Thyroid gland (tissue), 4 donors: ENCODE results near the gene PNPLA3. TPM values are rescaled to one million over a fixed set of nuclear protein-coding genes. Genes with fewer than 3 reads are reported as not detected.

Source experiments
- DNase-seq, 2 donors: peaks; one replicate each; pipeline ENCODE4 v3.0.0-alpha.2; 2019
- H3K27ac ChIP-seq, 3 donors: fragments of 200-600 bp; sonication (generic); 1 replicate in 2 of 3; 2 replicates in 1 of 3; pipeline ENCODE4 v1.5.1; 2016 to 2019; ENCODE audit warnings: mild to moderate bottlenecking in 1 of 3, moderate library complexity in 1 of 3
- H3K27me3 ChIP-seq: fragments of 200-600 bp; sonication (generic); one replicate; pipeline ENCODE4 v1.5.1; 2019
- H3K36me3 ChIP-seq, 2 donors: fragments of 200-600 bp; sonication (generic); one replicate each; pipeline ENCODE4 v1.5.1; 2016 to 2019
- H3K4me1 ChIP-seq, 2 donors: fragments of 200-600 bp; sonication (generic); one replicate each; pipeline ENCODE4 v1.5.1; 2017 to 2019
- H3K4me3 ChIP-seq, 3 donors: fragments of 200-600 bp; sonication (generic); replicated peaks in 1 of 3; 1 replicate in 2 of 3; 2 replicates in 1 of 3; pipeline ENCODE4 v1.5.1; 2016; ENCODE audit warnings: mild to moderate bottlenecking in 1 of 3
- H3K9me3 ChIP-seq: fragments of 200-600 bp; sonication (generic); one replicate; pipeline ENCODE4 v1.5.1; 2017
- CTCF ChIP-seq, 6 experiments: fragments of 200-600 bp in 3 of 6; fragments of 450-650 bp in 3 of 6; sonication (generic) in 3 of 6; IDR thresholded peaks; one replicate each; pipeline ENCODE4 v1.5.1; 2016 to 2019; ENCODE audit warnings: antibody characterized with exemption in 6 of 6, mild to moderate bottlenecking in 2 of 6, inconsistent platforms in 1 of 6, moderate library complexity in 1 of 6
- POLR2A ChIP-seq, 2 donors: fragments of 450-650 bp; IDR thresholded peaks; one replicate each; pipeline ENCODE4 v1.6.1; 2017; ENCODE audit warnings: antibody characterized with exemption in 2 of 2, mild to moderate bottlenecking in 2 of 2, moderate library complexity in 1 of 2
- WGBS, 2 donors: methylation state at CpG; one replicate each; pipeline ENCODE4 v1.1.5; 2017; 5-methylcytosine and 5-hydroxymethylcytosine counted together
- intact Hi-C: fragments of 100-400 bp; cut with DNase I; formaldehyde crosslinking; loops from one replicate; pipeline ENCODE4 v1.15.1; 2023
- total RNA-seq, 4 donors: library from RNA; depleted of rRNA; stranded (reverse); fragments of >200 nt; gene quantifications; one replicate each; pipeline ENCODE4 v1.2.3, GENCODE V29; 2016

PNPLA3 gene
- total RNA-seq, 4 donors from 2014 or later, result 0.11 to 0.13 TPM; not detected in 2

- intact Hi-C loops, result no loop called here
- no peak for DNase-seq
- Histone ChIP-seq H3K4me3 (no peak overlapping the region), H3K27ac (no peak overlapping the region), H3K9me3 (no peaks in the 10 kb centered on the region), H3K4me1 (no peaks in the 10 kb centered on the region), H3K27me3 (no peaks in the 10 kb centered on the region), H3K36me3 (peaks cover 73 to 75% of the 10 kb centered on the region in 2 donors)
- TF ChIP-seq POLR2A (IDR thresholded peaks at IDR 0.05) (no peak), CTCF (IDR thresholded peaks at IDR 0.05) (no peak)
- 88 to 94% methylated on average over 17 to 18 of the region's 19 CpGs for WGBS, 2 donors
These were observed 53.5 kb downstream of the PNPLA3 start for GRCh38 chr22:43976861-43977795.

- H3K36me3 ChIP-seq, result peaks cover 65 to 66% of the 10 kb centered on the region in 2 donors
- intact Hi-C loops, result no loop called here
- no peaks in the 10 kb centered on the region for H3K27me3 ChIP-seq
- 97 to 100% methylated on average over 4 of the region's 4 CpGs for WGBS, 2 donors
- H3K4me1 ChIP-seq, result no peaks in the 10 kb centered on the region
- DNase-seq, result no peak
- TF ChIP-seq CTCF (IDR thresholded peaks at IDR 0.05) (no peak), POLR2A (IDR thresholded peaks at IDR 0.05) (no peak)
- H3K27ac ChIP-seq, result no peak overlapping the region
- no peaks in the 10 kb centered on the region for H3K9me3 ChIP-seq
- no peak overlapping the region for H3K4me3 ChIP-seq
These were observed 55.0 kb downstream of the PNPLA3 start for GRCh38 chr22:43978558-43978957.

GRCh38 chr22:43980579-43980978 lies 57.0 kb downstream of the PNPLA3 start:
- no peak overlapping the region for H3K4me3 ChIP-seq
- H3K27me3 ChIP-seq, result no peaks in the 10 kb centered on the region
- TF ChIP-seq CTCF (IDR thresholded peaks at IDR 0.05) (no peak), POLR2A (IDR thresholded peaks at IDR 0.05) (no peak)
- peaks cover 56 to 67% of the 10 kb centered on the region in 2 donors for H3K36me3 ChIP-seq
- WGBS, 2 donors, result 96% methylated on average over 7 of the region's 7 CpGs
- H3K9me3 ChIP-seq, result no peaks in the 10 kb centered on the region
- intact Hi-C loops, result no loop called here
- H3K27ac ChIP-seq, result no peak overlapping the region
- no peaks in the 10 kb centered on the region for H3K4me1 ChIP-seq
- DNase-seq, result no peak

GRCh38 chr22:43980996-43981395 lies 57.4 kb downstream of the PNPLA3 start:
- Histone ChIP-seq H3K4me3 (no peak overlapping the region), H3K36me3 (peaks cover 55 to 65% of the 10 kb centered on the region in 2 donors), H3K27ac (no peak overlapping the region), H3K9me3 (no peaks in the 10 kb centered on the region), H3K4me1 (no peaks in the 10 kb centered on the region), H3K27me3 (no peaks in the 10 kb centered on the region)
- TF ChIP-seq CTCF (IDR thresholded peaks at IDR 0.05) (no peak), POLR2A (IDR thresholded peaks at IDR 0.05) (no peak)
- 94 to 97% methylated on average over 17 of the region's 17 CpGs for WGBS, 2 donors
- intact Hi-C loops, result no loop called here
- no peak for DNase-seq

- intact Hi-C loops, result no loop called here
- Histone ChIP-seq H3K36me3 (peaks cover 34 to 54% of the 10 kb centered on the region in 2 donors), H3K27ac (no peak overlapping the region), H3K27me3 (no peaks in the 10 kb centered on the region), H3K4me3 (no peak overlapping the region), H3K4me1 (no peaks in the 10 kb centered on the region), H3K9me3 (no peaks in the 10 kb centered on the region)
- no peak for DNase-seq
- WGBS, 2 donors, result 97% methylated on average over 16 of the region's 16 CpGs
- TF ChIP-seq POLR2A (IDR thresholded peaks at IDR 0.05) (no peak), CTCF (IDR thresholded peaks at IDR 0.05) (no peak)
These were observed 60.2 kb downstream of the PNPLA3 start for GRCh38 chr22:43983808-43984207.
